ENCODE results near the gene SMPDL3A. TPM values are rescaled to one million over a fixed set of nuclear protein-coding genes. Genes with fewer than 3 reads are reported as not detected.

The SMPDL3A gene
- total and polyA plus RNA-seq, 9 of the 15 experiments (the other 6 are each of a cell fraction or from before 2014, with no cell fraction given), result 0.14 to 0.91 (median 0.54) TPM

DNA sequence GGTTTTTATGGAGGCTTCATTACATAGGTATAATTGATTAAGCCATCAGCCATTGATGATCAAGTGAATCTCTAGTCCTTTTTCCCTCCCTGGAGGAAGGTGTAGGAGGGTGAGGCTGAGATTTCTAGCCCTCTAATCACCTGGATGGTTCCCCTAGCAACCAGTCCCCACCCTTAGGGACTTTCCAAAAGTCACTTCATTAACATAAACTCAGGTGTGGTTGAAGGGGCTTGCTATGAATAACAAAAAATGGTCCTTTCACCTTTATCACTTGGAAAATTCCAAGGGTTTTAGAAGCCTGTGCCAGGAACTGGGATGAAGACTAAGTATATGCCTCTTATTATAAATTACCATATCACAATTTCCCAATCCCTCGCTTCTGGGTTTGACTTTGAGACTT lies 40.4 kb downstream of the SMPDL3A start:
- Histone ChIP-seq H3K4me1 (replicated peaks in 1 of 2; ENCODE audit: control insufficient read depth in 2 of 2, insufficient read depth in 2 of 2, low read length in 2 of 2) (no peaks in the 10 kb centered on the region; a peak in 1 of 5 replicates), H3K9me3 (replicated peaks; ENCODE audit: control insufficient read depth, insufficient read depth, low read depth, low read length) (no peaks in the 10 kb centered on the region), H4K20me1 (replicated peaks; ENCODE audit: control insufficient read depth, insufficient read depth, low read length) (no peaks in the 10 kb centered on the region), H3K36me3 (ENCODE audit: control insufficient read depth, insufficient read depth, low read length) (no peaks in the 10 kb centered on the region), H2AFZ (ENCODE audit: low read depth, low read length) (no peak overlapping the region), H3K4me3 (no peak overlapping the region), H3K27ac (ENCODE audit: extremely low read depth, low read depth, low read length) (no peak overlapping the region), H3K79me2 (ENCODE audit: control insufficient read depth, insufficient read depth, low read length) (no peaks in the 10 kb centered on the region), H3K9me1 (ENCODE audit: control insufficient read depth, insufficient read depth, low read length) (no peaks in the 10 kb centered on the region), H3K9ac (ENCODE audit: insufficient read depth in 1 of 2, low read depth in 2 of 2, low read length in 2 of 2) (no peak overlapping the region), H3K4me2 (ENCODE audit: insufficient read depth, low read length) (no peak overlapping the region), H3K27me3 (ENCODE audit: control insufficient read depth in 2 of 2, insufficient read depth in 2 of 2, low read length in 2 of 2) (no peaks in the 10 kb centered on the region)
- FAIRE-seq, result no peak
- in situ Hi-C loops (cut with MboI), result no loop called here
- no peak for DNase-seq (ENCODE audit: extremely low read depth in 1 of 4, low spot score in 3 of 4)
- ChIA-PET CTCF (ENCODE audit: low intra/inter-chr PET ratio) (no interaction called here), POLR2A (interaction anchor here (0.8 kb wide), 1 partner anchor 351 kb away, joined by 3 read pairs; no protein-coding TSS in a partner anchor)
- intact Hi-C loops (cut with micrococcal nuclease), result no loop called here
- ATAC-seq, result no peak
- BruUV-seq (replicated peaks), result no TSS peak
- WGBS (ENCODE audit: insufficient coverage, low coverage, missing lambda C conversion rate), result 6% methylated on average over 1 of the region's 1 CpG
- TF ChIP-seq RBM22 (IDR thresholded peaks at IDR 0.05; ENCODE audit: low read depth, low read length, poor library complexity, severe bottlenecking) (no peak), CREB5 (CRISPR knock-in tag; IDR thresholded peaks at IDR 0.05) (no peak), POLR3A (IDR thresholded peaks at IDR 0.05; ENCODE audit: borderline replicate concordance, extremely low read depth, insufficient read depth, insufficient read length) (no peak), ELF1 (tag; IDR thresholded peaks at IDR 0.05) (no peak), MIER1 (IDR thresholded peaks at IDR 0.05; ENCODE audit: low read depth) (no peak), EHMT2 (IDR thresholded peaks at IDR 0.05) (no peak), SREBF1 (IDR thresholded peaks at IDR 0.05; ENCODE audit: borderline replicate concordance, low read depth, low read length) (no peak), MAX (CRISPR knock-in tag; IDR thresholded peaks at IDR 0.05) (no peak), FOXP1 (CRISPR knock-in tag; IDR thresholded peaks at IDR 0.05) (no peak), FOSL1 (tag; conservative IDR thresholded peaks at IDR 0.05) (no peak), FOXM1 (IDR thresholded peaks at IDR 0.05; ENCODE audit: low read depth) (no peak), FOXM1 (CRISPR knock-in tag; IDR thresholded peaks at IDR 0.05; ENCODE audit: low read depth) (no peak), SIN3B (IDR thresholded peaks at IDR 0.05; ENCODE audit: low read depth) (no peak), TCFL5 (CRISPR knock-in tag; conservative IDR thresholded peaks at IDR 0.05) (no peak), DACH1 (IDR thresholded peaks at IDR 0.05; ENCODE audit: partially characterized antibody) (no peak), TAF1 (IDR thresholded peaks at IDR 0.05; ENCODE audit: control insufficient read depth, extremely low read depth, insufficient read depth, low read length, severe bottlenecking) (no peak)
- TF ChIP-seq, protein P1, sequence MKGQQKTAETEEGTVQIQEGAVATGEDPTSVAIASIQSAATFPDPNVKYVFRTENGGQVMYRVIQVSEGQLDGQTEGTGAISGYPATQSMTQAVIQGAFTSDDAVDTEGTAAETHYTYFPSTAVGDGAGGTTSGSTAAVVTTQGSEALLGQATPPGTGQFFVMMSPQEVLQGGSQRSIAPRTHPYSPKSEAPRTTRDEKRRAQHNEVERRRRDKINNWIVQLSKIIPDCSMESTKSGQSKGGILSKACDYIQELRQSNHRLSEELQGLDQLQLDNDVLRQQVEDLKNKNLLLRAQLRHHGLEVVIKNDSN (CRISPR knock-in tag; IDR thresholded peaks at IDR 0.05), result no peak
- TF ChIP-seq, protein P2, sequence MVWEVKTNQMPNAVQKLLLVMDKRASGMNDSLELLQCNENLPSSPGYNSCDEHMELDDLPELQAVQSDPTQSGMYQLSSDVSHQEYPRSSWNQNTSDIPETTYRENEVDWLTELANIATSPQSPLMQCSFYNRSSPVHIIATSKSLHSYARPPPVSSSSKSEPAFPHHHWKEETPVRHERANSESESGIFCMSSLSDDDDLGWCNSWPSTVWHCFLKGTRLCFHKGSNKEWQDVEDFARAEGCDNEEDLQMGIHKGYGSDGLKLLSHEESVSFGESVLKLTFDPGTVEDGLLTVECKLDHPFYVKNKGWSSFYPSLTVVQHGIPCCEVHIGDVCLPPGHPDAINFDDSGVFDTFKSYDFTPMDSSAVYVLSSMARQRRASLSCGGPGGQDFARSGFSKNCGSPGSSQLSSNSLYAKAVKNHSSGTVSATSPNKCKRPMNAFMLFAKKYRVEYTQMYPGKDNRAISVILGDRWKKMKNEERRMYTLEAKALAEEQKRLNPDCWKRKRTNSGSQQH (CRISPR knock-in tag; IDR thresholded peaks at IDR 0.05), result no peak
- TF ChIP-seq, protein P3, sequence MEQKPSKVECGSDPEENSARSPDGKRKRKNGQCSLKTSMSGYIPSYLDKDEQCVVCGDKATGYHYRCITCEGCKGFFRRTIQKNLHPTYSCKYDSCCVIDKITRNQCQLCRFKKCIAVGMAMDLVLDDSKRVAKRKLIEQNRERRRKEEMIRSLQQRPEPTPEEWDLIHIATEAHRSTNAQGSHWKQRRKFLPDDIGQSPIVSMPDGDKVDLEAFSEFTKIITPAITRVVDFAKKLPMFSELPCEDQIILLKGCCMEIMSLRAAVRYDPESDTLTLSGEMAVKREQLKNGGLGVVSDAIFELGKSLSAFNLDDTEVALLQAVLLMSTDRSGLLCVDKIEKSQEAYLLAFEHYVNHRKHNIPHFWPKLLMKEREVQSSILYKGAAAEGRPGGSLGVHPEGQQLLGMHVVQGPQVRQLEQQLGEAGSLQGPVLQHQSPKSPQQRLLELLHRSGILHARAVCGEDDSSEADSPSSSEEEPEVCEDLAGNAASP (IDR thresholded peaks at IDR 0.05), result no peak
